GM23338 (cell line): ENCODE data around the gene CBLC. TPM values are rescaled to one million over a fixed set of nuclear protein-coding genes. Genes with fewer than 3 reads are reported as not detected.

Source experiments
- ATAC-seq: fragments of 200-7000 bp; cut with Tn5 transposase; 3 replicates; pipeline ENCODE4 v1.9.1; 2020
- DNase-seq: peaks from one replicate; pipeline ENCODE4 v3.0.0-alpha.2; 2015; ENCODE audit warnings: low spot score
- H2AFZ ChIP-seq: fragments of 200-600 bp; sonication (generic); 2 replicates; pipeline ENCODE4 v1.8.0; 2016; ENCODE audit warnings: antibody characterized with exemption, mild to moderate bottlenecking, moderate library complexity
- H3F3A ChIP-seq: fragments of 200-600 bp; sonication (generic); replicated peaks from 2 replicates; pipeline ENCODE4 v1.8.0; 2017; ENCODE audit warnings: antibody characterized with exemption, mixed run types, low read depth
- H3K27ac ChIP-seq: fragments of 200-600 bp; sonication (generic); 2 replicates; pipeline ENCODE4 v1.6.1; 2016; ENCODE audit warnings: low read depth
- H3K27me3 ChIP-seq: fragments of 200-600 bp; sonication (generic); 2 replicates; pipeline ENCODE4 v1.8.0; 2016; ENCODE audit warnings: mild to moderate bottlenecking, mixed run types, moderate library complexity; ENCODE audit not compliant: insufficient read depth
- H3K36me3 ChIP-seq: fragments of 200-600 bp; sonication (generic); 2 replicates; pipeline ENCODE4 v1.8.0; 2016; ENCODE audit warnings: mild to moderate bottlenecking; ENCODE audit not compliant: insufficient read depth
- H3K4me1 ChIP-seq: fragments of 200-600 bp; sonication (generic); 2 replicates; pipeline ENCODE4 v1.8.0; 2016; ENCODE audit warnings: mild to moderate bottlenecking, moderate library complexity; ENCODE audit not compliant: insufficient read depth
- H3K4me2 ChIP-seq: fragments of 200-600 bp; sonication (generic); 2 replicates; pipeline ENCODE4 v1.7.1; 2017; ENCODE audit warnings: mixed run types
- H3K4me3 ChIP-seq: fragments of 200-600 bp; sonication (generic); 2 replicates; pipeline ENCODE4 v1.6.1; 2016; ENCODE audit warnings: mixed run types
- H3K79me2 ChIP-seq: fragments of 200-600 bp; sonication (generic); replicated peaks from 2 replicates; pipeline ENCODE4 v1.8.0; 2017; ENCODE audit warnings: mild to moderate bottlenecking; ENCODE audit not compliant: insufficient read depth
- H3K9me2 ChIP-seq: fragments of 200-600 bp; sonication (generic); 2 replicates; pipeline ENCODE4 v1.8.0; 2017; ENCODE audit not compliant: insufficient read depth
- H4K20me1 ChIP-seq: fragments of 200-600 bp; sonication (generic); replicated peaks from 2 replicates; pipeline ENCODE4 v1.8.0; 2017; ENCODE audit warnings: mild to moderate bottlenecking; ENCODE audit not compliant: insufficient read depth
- H3K27ac Mint-ChIP-seq: 2 replicates; pipeline ENCODE4 v1.8.0; 2020; ENCODE audit warnings: inconsistent platforms, mild to moderate bottlenecking, moderate library complexity, mixed read lengths
- H3K27me3 Mint-ChIP-seq: 3 replicates; pipeline ENCODE4 v1.8.0; 2022; ENCODE audit warnings: low read depth, mild to moderate bottlenecking, moderate library complexity, mixed read lengths, inconsistent platforms; ENCODE audit not compliant: insufficient read depth, poor library complexity
- H3K36me3 Mint-ChIP-seq: 3 replicates; pipeline ENCODE4 v1.8.0; 2021; ENCODE audit warnings: low read depth, mild to moderate bottlenecking, inconsistent platforms, moderate library complexity, mixed read lengths
- H3K4me1 Mint-ChIP-seq: 3 replicates; pipeline ENCODE4 v1.8.0; 2020; ENCODE audit warnings: mild to moderate bottlenecking, inconsistent platforms, mixed read lengths
- H3K4me3 Mint-ChIP-seq: 3 replicates; pipeline ENCODE4 v1.8.0; 2021; ENCODE audit warnings: moderate library complexity, mild to moderate bottlenecking, inconsistent platforms, mixed read lengths
- H3K9me3 Mint-ChIP-seq: 3 replicates; pipeline ENCODE4 v1.8.0; 2020; ENCODE audit warnings: moderate library complexity, mild to moderate bottlenecking, inconsistent platforms, mixed read lengths
- CREB1 ChIP-seq: fragments of 250-450 bp; sonication (Bioruptor Pico); IDR thresholded peaks from 2 replicates; pipeline ENCODE4 v1.5.0; 2020; ENCODE audit warnings: low read depth, mild to moderate bottlenecking, moderate library complexity
- EZH2phosphoT487 ChIP-seq: fragments of 200-600 bp; sonication (generic); IDR thresholded peaks from one replicate; pipeline ENCODE4 v1.8.1; 2018; ENCODE audit warnings: antibody characterized with exemption; ENCODE audit not compliant: unreplicated experiment
- NANOG ChIP-seq: IDR thresholded peaks from 2 replicates; pipeline ENCODE4 v1.6.1; 2016; ENCODE audit warnings: antibody characterized with exemption, borderline replicate concordance
- POLR2AphosphoS5 ChIP-seq: IDR thresholded peaks from 2 replicates; pipeline ENCODE4 v1.6.1; 2016; ENCODE audit warnings: antibody characterized with exemption, low read depth
- ZNF331 ChIP-seq: fragments of 250-450 bp; sonication (Bioruptor Pico); IDR thresholded peaks from 2 replicates; pipeline ENCODE4 v1.5.0; 2020; ENCODE audit warnings: low read depth, mild to moderate bottlenecking, moderate library complexity
- polyA plus RNA-seq: library from polyadenylated mRNA; unstranded; fragments of >200 nt; fragmentation: Nextera tagmentation; extraction: Ambion mirVana; gene quantifications from 2 replicates; pipeline ENCODE4 v1.2.1, GENCODE V29; 2016
- total RNA-seq: library from RNA; depleted of rRNA; stranded (reverse); fragments of >200 nt; shearing (Covaris generic); gene quantifications from 2 replicates; pipeline ENCODE4 v1.2.3, GENCODE V29; 2014
- TF ChIP-seq, protein P1 (sequence below): fragments of 250-450 bp; sonication (Bioruptor Pico); IDR thresholded peaks from 2 replicates; pipeline ENCODE4 v1.5.0; 2020; ENCODE audit warnings: mild to moderate bottlenecking, moderate library complexity
- TF ChIP-seq, protein P2 (sequence below): IDR thresholded peaks from one replicate; pipeline ENCODE4 v1.6.1; 2018; ENCODE audit warnings: antibody characterized with exemption; ENCODE audit not compliant: unreplicated experiment

The CBLC gene
- total and polyA plus RNA-seq, 2 experiments from 2014 or later = 14.5 to 29.3 TPM

DNA sequence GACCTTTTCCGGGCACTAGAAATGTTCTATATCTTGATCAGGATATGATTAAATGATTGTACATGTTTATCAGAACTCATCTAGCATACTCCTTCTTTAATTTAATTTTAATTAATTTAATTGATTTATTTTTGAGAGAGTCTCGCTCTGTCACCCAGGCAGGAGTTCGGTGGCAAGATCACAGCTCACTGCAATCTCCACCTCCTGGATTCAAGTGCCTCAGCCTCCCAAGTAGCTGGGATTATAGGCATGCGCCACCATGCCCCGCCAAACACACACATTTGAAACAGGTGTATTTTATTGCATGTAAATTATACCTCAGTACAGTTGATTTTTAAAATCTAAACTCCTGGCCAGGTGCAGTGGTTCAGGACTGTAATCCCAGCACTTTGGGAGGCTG lies 46.6 kb upstream of the CBLC start (continued):
- TF ChIP-seq, protein P1, sequence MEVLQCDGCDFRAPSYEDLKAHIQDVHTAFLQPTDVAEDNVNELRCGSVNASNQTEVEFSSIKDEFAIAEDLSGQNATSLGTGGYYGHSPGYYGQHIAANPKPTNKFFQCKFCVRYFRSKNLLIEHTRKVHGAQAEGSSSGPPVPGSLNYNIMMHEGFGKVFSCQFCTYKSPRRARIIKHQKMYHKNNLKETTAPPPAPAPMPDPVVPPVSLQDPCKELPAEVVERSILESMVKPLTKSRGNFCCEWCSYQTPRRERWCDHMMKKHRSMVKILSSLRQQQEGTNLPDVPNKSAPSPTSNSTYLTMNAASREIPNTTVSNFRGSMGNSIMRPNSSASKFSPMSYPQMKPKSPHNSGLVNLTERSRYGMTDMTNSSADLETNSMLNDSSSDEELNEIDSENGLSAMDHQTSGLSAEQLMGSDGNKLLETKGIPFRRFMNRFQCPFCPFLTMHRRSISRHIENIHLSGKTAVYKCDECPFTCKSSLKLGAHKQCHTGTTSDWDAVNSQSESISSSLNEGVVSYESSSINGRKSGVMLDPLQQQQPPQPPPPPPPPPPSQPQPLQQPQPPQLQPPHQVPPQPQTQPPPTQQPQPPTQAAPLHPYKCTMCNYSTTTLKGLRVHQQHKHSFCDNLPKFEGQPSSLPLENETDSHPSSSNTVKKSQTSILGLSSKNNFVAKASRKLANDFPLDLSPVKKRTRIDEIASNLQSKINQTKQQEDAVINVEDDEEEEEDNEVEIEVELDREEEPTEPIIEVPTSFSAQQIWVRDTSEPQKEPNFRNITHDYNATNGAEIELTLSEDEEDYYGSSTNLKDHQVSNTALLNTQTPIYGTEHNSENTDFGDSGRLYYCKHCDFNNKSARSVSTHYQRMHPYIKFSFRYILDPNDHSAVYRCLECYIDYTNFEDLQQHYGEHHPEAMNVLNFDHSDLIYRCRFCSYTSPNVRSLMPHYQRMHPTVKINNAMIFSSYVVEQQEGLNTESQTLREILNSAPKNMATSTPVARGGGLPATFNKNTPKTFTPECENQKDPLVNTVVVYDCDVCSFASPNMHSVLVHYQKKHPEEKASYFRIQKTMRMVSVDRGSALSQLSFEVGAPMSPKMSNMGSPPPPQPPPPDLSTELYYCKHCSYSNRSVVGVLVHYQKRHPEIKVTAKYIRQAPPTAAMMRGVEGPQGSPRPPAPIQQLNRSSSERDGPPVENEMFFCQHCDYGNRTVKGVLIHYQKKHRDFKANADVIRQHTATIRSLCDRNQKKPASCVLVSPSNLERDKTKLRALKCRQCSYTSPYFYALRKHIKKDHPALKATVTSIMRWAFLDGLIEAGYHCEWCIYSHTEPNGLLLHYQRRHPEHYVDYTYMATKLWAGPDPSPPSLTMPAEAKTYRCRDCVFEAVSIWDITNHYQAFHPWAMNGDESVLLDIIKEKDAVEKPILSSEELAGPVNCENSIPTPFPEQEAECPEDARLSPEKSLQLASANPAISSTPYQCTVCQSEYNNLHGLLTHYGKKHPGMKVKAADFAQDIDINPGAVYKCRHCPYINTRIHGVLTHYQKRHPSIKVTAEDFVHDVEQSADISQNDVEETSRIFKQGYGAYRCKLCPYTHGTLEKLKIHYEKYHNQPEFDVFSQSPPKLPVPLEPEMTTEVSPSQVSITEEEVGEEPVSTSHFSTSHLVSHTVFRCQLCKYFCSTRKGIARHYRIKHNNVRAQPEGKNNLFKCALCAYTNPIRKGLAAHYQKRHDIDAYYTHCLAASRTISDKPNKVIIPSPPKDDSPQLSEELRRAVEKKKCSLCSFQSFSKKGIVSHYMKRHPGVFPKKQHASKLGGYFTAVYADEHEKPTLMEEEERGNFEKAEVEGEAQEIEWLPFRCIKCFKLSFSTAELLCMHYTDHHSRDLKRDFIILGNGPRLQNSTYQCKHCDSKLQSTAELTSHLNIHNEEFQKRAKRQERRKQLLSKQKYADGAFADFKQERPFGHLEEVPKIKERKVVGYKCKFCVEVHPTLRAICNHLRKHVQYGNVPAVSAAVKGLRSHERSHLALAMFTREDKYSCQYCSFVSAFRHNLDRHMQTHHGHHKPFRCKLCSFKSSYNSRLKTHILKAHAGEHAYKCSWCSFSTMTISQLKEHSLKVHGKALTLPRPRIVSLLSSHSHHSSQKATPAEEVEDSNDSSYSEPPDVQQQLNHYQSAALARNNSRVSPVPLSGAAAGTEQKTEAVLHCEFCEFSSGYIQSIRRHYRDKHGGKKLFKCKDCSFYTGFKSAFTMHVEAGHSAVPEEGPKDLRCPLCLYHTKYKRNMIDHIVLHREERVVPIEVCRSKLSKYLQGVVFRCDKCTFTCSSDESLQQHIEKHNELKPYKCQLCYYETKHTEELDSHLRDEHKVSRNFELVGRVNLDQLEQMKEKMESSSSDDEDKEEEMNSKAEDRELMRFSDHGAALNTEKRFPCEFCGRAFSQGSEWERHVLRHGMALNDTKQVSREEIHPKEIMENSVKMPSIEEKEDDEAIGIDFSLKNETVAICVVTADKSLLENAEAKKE = no peak
- TF ChIP-seq ZNF331 = no peak
- no peak for TF ChIP-seq CREB1
- TF ChIP-seq POLR2AphosphoS5 = no peak
- no peak for TF ChIP-seq EZH2phosphoT487

DNA sequence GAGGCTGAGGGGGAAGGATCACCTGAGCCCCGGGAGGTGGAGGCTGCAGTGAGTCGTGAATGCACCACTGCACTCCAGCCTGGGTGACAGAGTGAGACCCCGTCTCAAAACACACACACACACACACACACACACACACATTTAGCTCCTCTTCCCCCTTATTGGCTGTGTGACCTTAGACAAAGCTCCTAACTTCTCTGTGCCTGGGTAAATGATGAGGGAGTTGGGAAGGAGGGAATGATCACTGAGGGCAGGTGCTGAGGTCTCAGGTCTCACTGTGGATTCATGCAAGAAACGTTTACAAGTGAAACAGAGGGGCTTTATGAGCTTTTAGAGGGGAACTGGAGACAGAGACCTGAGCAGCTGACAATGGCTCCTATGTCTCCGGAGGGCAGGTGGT lies 46.1 kb upstream of the CBLC start:
- Histone ChIP-seq H4K20me1 (no peaks in the 10 kb centered on the region), H2AFZ (no peak overlapping the region), H3K36me3 (no peaks in the 10 kb centered on the region), H3K4me2 (no peak overlapping the region), H3F3A (no peaks in the 10 kb centered on the region), H3K4me1 (no peaks in the 10 kb centered on the region), H3K9me2 (no peaks in the 10 kb centered on the region), H3K27me3 (no peaks in the 10 kb centered on the region), H3K27ac (no peak overlapping the region), H3K79me2 (no peaks in the 10 kb centered on the region), H3K4me3 (no peak overlapping the region)
- H3K27me3 Mint-ChIP-seq = peaks cover 7% of the 10 kb centered on the region
- H3K9me3 Mint-ChIP-seq = no peaks in the 10 kb centered on the region
- ATAC-seq = no peak
- no peak overlapping the region for H3K4me3 Mint-ChIP-seq
- no peaks in the 10 kb centered on the region for H3K36me3 Mint-ChIP-seq
- no peaks in the 10 kb centered on the region for H3K4me1 Mint-ChIP-seq
- H3K27ac Mint-ChIP-seq = no peak overlapping the region
- no peak for DNase-seq
- TF ChIP-seq POLR2AphosphoS5 = no peak
- TF ChIP-seq, protein P2, sequence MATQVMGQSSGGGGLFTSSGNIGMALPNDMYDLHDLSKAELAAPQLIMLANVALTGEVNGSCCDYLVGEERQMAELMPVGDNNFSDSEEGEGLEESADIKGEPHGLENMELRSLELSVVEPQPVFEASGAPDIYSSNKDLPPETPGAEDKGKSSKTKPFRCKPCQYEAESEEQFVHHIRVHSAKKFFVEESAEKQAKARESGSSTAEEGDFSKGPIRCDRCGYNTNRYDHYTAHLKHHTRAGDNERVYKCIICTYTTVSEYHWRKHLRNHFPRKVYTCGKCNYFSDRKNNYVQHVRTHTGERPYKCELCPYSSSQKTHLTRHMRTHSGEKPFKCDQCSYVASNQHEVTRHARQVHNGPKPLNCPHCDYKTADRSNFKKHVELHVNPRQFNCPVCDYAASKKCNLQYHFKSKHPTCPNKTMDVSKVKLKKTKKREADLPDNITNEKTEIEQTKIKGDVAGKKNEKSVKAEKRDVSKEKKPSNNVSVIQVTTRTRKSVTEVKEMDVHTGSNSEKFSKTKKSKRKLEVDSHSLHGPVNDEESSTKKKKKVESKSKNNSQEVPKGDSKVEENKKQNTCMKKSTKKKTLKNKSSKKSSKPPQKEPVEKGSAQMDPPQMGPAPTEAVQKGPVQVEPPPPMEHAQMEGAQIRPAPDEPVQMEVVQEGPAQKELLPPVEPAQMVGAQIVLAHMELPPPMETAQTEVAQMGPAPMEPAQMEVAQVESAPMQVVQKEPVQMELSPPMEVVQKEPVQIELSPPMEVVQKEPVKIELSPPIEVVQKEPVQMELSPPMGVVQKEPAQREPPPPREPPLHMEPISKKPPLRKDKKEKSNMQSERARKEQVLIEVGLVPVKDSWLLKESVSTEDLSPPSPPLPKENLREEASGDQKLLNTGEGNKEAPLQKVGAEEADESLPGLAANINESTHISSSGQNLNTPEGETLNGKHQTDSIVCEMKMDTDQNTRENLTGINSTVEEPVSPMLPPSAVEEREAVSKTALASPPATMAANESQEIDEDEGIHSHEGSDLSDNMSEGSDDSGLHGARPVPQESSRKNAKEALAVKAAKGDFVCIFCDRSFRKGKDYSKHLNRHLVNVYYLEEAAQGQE = no peak
- TF ChIP-seq, protein P1 = no peak
- no peak for TF ChIP-seq NANOG
